ENCODE data around the gene PKDREJ.

The PKDREJ gene

DNA sequence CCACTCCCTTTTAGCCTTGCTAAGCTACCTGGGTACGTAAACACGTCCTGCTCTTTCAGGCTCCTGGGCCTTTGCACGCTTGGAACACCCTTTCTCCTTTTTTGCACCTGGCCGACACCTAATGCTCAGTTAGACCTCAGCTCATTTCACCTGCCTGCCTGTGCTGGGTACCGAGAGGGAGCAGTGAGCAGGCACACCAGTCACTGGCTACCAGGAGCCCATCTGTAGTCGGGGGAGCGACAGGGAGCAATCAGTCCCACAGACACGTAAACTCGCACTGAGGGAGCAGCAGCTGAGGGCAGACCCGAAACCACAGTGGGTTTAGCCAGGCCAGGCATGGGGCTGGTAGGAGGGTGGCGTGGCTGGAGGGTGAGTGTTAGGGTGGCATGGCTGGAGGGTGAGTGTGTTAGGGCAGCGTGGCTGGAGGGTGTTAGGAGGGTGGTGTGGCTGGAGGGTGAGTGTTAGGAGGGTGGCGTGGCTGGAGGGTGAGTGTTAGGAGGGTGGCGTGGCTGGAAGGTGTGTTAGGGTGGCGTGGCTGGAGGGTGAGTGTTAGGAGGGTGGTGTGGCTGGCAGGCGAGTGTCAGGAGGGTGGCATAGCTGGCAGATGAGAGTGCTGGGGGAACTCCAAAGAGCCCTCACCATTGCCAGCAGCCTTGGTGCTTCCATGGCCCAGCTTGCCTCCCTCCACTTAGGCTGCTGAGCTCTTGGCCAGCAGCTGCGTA is 27.1 kb upstream of the PKDREJ start:
- DNase-seq (ENCODE audit: low spot score): no peak

DNA sequence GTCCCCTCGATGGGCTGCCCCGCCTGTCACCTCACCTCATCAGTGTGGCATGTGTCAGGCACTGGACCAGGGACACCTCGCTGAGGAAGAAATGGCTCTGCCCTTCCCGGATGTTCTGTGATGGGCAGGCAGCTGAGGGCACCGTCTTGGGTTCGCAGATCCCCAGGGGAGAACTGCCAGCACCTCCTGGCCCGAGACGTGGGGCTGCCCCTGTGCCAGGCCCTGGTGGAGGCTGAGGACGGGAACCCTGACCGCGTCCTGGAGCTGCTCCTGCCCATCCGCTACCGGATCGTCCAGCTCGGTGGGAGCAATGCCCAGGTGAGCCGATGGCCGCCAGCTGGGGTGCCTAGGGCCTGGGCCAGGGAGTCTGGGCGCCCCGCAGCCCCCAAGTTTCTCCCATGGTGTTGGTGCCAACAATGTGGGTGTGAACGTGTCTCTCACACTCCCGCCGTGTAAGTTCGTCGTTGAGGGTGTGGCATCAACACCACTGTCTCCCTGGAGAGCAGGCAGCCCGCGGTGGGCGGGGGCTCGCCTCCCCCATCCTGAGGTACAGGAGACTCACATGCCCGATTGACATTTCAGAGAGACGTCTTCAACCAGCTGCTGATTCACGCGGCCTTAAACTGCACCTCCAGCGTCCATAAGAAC is 26.2 kb upstream of the PKDREJ start:
- no peak for DNase-seq (ENCODE audit: low spot score)

DNA sequence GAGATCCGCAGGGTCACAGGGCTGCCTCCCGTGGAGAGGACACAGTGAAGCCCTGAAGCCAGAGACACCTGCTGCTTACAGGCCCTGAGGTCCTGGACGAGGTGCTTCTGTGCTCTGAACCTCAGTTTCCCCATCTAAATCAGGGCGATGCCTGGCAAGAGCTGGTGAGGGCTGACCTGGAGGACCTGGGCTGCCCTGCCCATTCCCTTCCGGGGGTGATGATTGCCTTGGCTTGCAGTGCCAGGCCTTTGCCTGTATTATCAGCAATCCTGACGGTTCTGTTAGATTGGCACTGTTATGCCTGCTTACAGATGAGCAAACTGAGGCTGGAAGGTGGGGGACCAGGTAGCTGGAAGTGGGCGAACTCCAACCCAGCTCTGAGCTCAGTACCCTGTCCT is 25.7 kb upstream of the PKDREJ start:
- no peak for DNase-seq (ENCODE audit: low spot score)

DNA sequence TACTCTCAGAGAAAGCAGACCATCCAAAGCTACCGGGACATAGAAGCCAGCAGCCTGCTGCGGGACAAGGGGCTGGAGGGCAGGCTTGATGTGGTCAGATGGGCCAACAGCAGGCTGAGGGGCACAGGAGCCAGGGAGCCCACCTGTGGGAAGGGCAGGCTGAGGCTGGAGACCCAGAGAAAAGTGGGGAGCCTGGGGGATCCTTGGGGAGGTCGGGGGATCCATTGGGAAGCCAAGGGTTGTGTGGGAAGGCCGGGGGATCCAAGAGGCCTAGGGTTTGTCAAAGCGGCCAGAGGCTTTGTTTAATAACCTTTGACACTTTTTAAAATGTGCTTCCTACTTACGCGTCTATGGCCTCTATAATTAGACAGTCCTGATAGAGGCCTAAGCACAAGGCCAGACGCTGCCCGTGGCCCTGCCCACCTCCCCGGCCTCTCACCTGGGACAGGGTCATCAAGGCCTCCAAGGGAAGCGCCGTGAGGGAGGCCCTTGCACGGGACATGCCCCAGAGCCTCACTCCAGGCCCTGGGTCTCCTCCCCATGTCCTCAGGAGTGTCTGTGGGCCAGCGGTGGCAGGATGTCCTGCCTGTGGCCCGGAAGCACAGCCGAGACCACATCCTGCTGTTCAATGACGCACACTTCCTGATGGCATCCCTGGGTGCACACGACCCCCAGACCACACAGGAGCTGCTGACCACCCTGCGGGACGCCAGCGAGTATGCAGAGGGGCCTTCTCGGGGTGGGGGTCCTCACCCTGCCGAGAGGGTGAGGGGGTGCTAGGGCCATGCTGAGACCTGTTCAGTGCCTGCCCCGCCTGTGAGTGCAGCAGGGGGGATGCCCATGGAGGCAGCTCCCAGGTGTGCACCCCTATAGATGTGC is 25.0 kb upstream of the PKDREJ start:
- DNase-seq (ENCODE audit: low spot score): peak; percentile 67

DNA sequence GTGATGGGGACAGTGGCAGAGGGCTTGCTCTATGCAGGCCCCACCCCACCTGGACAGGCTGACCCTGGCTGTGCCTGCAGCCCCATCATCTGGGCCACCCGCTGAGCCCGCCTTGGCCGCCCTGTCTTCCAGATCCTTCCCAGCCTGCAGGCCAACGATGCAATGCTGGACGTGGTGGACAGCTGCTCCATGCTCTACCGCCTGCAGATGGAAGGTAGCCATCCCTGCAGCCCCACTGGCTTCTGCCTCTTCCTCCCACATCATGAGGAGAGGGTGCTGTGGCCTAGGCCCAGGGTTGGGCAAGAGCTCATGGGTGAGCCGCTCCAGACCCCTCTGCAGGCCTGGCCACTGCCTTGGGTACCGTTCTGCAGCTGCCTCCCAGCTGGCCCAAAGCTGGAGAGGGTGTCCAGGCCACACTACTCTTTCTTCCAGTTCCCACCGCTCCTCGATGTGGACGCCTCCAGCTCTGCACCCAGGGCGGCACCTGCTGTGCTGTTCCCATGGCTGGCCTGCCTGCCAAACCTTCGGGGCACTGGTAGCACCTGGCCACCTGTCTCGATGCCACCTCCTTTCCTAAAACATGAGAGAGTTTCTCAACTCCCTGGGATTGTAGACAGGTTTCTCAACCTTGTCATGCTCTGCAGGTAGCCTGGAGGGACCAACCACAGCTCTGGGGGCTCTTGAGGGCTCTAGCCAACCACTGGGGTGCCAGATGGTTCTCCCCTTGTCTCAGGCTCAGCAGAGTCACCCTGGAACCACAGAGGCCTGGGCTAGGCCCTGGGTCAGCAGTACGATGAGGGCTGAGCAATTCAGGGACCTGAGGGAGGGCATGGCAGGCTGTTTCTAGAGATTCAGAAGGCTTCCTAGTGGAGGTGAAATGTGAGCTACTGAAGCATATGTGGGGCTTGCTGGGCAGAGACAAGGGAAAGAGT is 24.1 kb upstream of the PKDREJ start:
- no peak for DNase-seq (ENCODE audit: low spot score)

DNA sequence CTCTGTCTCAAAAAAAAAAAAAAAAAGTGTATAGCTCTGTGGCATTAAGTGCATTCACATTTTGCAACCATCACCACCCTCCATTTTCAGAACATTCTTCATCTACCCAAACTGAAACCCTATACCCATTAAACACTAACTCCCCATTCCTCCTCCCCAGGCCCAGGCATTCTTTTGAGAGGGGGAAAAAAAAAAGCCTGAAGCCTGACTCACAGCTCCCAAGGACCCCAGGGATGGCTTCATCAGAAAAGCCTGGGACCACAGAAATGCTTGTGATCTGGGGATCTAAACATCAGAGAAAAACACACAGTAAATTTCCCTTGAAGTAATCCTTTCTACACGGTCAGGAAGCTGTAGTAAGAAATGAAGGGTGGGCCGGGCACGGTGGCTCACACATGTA is 22.9 kb upstream of the PKDREJ start:
- DNase-seq (ENCODE audit: low spot score): no peak

DNA sequence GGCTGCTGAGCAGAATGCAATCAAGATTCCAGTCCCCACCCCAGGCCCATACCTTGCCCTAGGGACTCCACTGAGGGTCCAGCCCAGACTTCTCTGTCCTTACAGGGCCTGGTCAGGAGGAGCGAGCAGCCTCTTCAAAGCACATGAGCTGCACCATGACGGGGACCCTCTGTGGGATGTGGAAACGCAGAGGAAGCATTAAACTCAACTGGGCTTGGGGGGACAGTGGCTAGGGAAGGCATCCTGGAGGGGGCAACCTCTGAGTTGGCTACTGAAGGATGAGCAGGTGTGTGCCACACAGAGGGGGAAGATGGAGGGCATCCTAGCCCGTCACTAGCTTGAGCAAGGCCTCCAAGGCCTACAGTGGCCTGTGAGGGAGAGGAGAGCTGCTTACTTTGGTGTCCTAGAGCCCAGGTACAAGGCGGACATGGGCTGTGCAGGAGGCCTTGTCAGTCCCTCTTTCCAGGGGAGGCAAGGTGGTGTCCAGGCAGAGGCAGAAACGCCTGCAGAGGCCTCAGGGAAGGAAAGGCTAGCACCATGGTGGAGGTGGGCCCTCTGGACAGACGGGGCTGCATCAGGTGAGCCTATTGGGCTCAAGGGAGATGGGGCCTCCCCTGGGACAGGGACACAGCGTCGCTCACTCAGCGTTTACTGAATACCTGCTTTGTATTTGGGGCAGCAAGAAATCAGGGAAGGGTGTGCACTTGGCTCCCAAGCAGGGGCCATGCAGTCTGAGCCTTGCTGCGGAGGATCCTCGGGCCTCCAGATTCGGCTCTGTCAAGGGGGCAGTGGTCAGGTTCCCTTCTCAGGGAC is 18.9 kb upstream of the PKDREJ start:
- DNase-seq (ENCODE audit: low spot score): no peak

DNA sequence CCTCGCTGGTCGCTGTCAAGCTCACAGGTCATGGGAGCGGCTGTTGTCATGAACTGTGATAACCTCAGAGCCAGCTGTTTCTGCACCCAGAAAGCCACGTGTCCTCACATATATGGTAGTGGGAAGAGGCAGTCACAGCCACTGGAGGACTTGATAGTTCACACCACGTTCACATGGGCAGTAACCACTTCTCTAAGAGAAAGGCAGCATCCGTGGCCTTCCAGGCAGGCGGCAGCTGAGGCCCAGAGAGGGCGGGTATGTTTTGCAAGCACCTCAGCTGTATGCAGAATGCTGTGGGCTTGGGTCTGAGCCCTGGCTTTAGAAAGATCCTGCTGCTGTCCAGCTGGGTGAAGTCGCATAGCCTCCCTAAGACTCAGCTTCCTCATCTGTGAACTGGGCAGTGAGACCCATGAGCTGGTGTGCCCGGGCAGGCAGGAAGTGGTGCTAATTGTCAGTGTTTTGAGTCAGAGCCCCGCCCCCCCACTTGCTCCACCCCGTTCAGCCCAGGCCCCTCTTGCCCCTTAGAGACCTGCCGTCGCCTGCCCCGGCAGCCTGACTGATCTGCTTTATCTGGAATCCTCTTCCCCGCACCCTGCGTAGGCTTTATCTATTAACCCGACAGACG is 18.0 kb upstream of the PKDREJ start:
- peak; percentile 39 for DNase-seq (ENCODE audit: low spot score)

DNA sequence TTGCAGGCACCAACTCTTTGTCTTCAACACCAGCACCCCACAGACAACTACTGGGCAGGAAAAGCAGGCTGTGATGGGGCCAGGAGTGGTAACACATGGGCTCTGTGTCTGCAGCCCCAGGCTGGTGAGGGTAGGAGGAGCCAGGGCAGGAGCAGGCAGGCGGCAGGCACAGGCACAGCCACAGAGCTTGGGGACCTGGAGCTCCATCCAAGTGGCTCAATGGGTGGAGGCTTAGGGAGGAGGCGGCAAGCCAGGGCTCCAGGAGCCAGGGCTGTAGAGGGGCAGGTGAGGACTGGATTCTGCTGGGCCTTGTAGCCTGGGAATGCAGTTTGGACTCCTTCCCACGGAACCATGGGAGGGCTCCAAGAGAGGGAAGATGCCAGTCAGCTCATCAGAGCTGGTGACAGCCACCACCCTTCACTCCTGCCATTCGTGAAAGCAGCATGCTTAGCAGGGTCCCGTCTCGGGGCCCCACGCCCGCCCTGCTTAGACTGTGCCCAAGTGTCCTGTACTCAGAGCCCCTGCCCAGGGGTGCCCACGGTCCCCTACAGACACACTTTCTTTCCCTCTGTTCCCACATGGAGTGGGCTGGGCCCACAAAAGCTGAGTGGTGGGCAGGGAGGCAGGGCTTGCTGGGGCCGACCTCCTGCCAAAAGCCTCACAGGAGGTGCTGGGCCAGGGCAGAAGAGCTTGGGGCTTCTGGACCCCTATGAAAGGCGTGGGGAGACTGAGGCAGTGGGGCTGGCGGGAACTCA is 17.1 kb upstream of the PKDREJ start:
- no peak for DNase-seq (ENCODE audit: low spot score)

DNA sequence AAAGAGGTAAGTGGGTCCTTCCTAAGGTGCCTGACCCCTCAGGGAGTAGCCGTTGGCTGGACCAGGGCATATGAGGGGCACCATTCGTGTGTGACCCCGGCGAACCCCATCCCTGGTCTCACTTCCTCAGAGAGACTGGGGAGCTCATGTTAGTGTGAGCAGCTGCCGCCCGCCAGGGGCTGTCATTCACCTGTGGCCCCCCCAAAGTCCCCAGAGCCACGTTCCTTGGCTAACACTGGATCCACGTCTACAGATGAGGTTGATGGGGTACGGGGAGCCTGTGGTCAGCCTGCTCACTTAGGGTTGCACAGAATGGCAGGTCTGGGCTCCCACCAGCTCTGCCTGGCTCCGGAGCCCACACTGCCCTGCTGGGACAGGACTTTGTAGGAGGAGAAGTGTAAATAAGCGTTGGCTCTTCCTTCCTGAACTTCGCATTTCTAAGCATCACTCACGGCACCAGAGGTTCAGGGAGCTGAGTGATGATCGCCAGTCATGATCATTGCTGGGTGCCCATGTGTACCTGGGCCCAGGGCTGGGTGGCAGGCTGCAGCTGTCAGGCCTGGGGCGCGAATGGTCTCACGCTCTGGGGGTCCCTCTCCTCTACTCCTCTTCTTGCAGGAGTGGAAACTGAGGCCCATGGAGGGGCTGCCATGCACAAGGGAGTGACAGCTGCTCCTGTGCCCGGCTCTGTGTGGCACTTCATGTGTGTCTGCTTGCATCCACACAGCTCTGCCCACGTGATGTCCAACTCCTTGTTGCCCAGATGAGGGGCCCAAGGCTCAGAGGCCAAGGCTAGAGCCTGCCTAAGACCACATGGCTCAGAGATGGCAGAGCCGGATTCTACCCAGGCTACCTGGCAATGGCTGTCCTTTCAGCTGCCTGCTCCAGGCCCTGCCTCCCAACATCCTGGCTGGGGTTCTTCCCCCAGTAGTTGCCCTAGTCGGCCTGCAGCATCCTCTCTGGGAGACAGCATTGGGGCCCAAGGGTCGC is 15.8 kb upstream of the PKDREJ start:
- no peak for DNase-seq (ENCODE audit: low spot score)

DNA sequence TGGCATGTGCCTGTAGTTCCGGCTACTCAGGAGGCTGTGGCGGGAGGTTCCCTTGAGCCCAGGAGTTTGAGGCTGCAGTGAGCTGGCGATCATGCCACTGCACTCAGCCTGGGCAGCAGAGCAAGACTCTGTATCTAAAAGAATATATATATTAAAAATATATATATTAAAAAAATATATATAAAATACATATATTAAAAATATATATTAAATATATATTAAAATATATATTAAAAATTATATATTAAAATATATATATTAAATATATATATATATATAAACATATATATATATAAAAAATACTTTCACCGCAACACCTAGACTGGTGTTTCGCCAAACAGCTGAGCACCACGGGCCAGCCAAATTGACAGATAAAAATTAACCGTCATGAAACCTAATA is 13.4 kb upstream of the PKDREJ start:
- DNase-seq (ENCODE audit: low spot score): no peak

DNA sequence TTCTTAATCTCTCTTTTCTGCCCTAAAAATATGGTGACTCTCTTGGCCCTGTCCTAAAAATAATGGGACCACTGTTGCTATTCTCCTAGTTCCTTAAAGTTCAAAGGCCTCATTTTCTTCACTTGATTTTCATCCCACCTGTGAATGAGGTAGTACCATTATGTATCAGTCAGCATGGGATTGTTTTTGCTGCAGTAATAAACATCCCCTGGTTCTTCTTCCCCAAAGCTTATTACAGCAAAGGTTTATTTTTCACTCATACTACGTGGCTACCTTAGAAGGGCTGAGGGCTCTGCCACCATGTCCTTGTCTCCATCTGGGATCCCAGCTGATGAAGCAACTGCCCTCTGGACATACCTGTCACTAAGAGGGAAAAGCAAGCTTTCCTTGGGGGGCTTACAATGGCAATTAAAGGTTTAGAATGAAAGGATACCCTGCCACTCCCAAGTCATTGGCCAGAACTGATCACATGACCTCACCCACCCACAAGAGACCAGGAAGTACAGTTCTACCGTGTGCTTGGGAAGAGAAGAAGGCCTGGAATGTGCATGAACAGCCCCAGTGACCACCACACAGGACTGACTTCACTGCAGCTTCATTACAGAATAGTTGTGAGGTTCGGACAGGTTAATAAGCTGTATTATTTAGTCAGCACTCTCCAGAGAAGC is 12.4 kb upstream of the PKDREJ start:
- DNase-seq (ENCODE audit: low spot score): peak; percentile 36

DNA sequence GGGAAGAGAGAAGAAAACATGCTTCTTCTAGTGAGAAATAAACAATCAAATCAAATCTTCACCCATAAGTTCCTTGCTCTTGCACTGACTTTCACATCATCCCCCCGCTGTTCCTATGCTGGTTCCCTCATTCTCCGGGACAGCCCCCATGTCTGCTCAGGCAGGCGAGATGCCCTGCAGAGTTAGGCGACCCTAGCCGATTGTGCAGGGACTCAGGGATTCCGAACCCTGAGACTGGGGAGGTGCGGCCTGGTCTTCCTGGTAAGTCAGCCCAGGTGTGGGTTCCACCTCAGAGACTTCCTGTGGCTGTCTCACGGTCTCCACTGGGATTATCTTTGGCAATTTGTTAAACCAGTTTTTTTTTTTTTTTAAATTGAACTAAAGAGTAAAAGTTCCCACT is 11.2 kb upstream of the PKDREJ start:
- DNase-seq (ENCODE audit: low spot score): no peak

DNA sequence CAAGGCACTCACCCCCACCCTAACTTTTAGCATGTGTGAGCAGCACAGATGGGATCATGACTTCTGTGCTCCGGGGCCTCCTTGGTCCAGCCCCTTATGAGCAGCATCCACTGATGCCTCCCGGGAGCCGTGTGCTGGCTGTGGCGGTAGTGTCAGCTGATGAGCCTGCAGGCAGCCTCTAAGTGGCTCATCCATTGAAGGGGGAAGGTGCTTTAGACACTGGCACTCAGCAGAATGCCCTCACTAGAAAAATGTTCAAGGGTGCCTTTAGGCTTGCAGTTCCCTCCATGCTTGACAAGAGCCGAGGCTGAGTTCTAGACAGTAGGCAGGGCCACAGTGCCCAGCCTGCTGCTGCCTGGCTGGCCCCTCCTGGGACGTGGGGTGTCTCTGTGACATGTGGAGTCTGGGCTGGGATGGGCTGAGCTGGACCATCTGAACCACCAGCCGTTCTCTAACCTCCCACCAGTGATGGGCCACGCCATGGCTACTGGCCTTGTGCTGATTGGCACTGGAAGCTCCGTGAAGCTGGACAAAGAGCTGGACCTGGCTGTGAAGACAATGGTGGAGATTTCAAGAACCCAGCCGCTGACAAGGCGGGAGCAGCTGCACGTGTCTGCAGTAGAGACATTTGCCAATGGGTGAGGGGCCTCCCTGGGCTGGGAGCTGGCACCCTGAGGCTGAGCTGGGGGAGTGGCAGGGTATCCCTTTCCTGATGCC is 10.4 kb upstream of the PKDREJ start:
- no peak for DNase-seq (ENCODE audit: low spot score)

DNA sequence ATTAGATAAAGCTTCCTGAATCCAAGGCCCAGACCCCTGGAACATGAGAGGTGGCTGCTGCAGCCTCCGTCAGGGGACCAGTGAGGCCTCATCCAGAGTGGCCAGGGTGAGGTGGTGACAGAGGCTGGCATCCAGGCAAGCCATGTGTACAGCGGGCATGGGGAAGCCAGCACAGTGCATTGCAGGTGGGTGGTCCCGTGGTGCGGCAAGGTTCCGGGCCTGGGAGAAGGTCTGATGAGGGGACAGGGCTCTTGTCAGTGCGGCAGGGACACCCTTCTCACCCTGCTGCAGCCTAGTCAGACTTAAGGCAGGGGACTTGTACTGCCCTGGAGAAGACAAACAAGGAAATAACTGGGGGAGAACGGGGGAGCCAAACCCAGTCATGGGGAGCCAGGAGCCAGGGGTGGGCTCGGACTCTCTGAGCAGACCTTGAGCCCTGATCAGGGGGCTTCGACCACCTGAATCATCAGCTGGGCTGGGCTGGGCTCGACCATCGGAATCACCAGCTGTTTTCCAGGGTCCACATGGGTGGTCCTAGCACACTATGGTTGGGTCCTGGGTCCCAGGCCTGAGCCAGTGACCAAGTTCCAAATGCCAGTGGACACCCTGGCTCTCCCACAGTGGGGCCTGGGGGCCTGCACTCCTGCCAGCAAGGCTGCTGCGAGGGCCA is 9.8 kb upstream of the PKDREJ start:
- no peak for DNase-seq (ENCODE audit: low spot score)

DNA sequence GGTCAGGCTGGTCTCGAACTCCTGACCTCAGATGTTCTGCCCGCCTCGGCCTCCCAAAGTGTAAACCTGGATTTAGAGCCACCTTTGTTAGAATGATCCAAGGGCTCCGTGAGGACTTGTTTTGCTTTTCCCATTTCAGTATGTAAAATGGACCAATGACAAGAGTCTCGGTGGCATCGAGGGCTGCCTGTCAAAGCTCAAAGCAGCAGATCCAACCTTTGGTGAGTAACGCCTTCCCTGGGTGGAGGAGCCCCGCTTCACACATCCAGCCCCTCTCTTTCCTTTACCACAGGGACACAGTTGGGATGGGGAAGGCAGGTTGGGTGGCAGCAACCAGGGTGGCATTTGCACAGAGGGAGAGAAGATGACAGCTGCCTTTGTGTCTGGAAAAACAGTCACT is 9.1 kb upstream of the PKDREJ start:
- no peak for DNase-seq (ENCODE audit: low spot score)

DNA sequence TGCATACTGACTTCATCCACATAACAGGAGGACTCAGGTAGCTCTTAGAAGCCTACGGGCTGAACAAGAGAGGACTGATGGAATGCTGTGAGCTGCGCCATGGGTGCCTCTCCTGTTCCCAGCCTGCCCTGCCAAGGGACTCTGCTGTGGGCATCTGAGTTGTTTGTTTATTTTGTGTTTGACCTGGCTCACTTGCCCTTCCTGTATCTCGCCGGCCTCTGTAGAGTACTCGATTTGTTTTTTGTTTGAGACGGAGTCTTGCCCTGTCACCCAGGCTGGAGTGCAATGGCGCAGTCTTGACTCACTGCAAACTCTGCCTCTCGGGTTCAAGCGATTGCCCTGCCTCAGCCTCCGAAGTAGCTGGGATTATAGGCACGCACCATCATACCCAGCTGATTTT is 6.4 kb upstream of the PKDREJ start:
- DNase-seq (ENCODE audit: low spot score): no peak
